ENCODE data around the gene BLVRA.

GRCh38 chr7:43752411-43752810 lies 6.1 kb upstream of the BLVRA start:
- TF ChIP-seq, protein P1, sequence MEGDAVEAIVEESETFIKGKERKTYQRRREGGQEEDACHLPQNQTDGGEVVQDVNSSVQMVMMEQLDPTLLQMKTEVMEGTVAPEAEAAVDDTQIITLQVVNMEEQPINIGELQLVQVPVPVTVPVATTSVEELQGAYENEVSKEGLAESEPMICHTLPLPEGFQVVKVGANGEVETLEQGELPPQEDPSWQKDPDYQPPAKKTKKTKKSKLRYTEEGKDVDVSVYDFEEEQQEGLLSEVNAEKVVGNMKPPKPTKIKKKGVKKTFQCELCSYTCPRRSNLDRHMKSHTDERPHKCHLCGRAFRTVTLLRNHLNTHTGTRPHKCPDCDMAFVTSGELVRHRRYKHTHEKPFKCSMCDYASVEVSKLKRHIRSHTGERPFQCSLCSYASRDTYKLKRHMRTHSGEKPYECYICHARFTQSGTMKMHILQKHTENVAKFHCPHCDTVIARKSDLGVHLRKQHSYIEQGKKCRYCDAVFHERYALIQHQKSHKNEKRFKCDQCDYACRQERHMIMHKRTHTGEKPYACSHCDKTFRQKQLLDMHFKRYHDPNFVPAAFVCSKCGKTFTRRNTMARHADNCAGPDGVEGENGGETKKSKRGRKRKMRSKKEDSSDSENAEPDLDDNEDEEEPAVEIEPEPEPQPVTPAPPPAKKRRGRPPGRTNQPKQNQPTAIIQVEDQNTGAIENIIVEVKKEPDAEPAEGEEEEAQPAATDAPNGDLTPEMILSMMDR (IDR thresholded peaks at IDR 0.05), result no peak
- TF ChIP-seq POLR2A (IDR thresholded peaks at IDR 0.05), result no peak

All from lower leg skin (tissue), 3 donors.